Amniotic epithelial cell (primary cell): ENCODE results near the gene MYMK.

ENCODE experiments used
- DNase-seq: peaks from one replicate; pipeline ENCODE4 v3.0.0-alpha.2; 2010; ENCODE audit warnings: low read depth

The MYMK gene

DNA sequence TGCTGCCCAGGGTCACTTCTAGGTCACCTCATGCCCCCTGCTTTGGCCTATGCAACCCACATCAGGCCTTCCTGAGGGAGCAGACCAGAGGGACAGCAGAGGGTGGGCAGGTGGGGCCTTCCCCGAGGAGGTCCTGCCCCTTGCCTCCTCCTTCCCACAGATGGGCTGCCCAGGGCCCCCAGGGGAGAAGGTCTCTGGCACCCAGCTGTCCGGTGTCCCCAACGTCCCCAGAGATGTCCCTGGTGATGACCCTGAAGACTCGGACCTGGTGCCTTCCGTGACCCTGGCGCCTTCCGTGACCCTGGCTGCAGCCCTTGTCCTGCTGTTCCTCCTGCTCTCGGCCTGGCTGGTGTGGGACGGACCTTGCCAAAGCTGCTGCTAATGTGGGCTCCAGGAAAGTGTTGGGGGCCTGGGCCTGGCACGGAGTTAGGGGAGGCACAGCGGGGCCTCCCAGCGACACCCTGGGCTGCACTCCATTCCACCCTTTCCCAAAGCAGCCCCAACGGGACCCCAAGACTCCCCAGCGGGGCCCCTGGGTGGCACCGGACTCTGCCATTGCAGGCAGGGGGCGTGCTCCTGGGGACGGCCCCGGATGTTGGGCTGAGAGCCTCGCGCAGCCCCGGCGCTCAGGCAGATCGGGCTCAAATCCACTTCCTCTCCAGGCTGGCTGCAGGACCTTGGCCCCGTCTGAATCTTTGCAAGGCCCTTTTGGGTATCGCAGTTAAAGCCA, 39.1 kb downstream of the MYMK start:
- DNase-seq, result no peak

DNA sequence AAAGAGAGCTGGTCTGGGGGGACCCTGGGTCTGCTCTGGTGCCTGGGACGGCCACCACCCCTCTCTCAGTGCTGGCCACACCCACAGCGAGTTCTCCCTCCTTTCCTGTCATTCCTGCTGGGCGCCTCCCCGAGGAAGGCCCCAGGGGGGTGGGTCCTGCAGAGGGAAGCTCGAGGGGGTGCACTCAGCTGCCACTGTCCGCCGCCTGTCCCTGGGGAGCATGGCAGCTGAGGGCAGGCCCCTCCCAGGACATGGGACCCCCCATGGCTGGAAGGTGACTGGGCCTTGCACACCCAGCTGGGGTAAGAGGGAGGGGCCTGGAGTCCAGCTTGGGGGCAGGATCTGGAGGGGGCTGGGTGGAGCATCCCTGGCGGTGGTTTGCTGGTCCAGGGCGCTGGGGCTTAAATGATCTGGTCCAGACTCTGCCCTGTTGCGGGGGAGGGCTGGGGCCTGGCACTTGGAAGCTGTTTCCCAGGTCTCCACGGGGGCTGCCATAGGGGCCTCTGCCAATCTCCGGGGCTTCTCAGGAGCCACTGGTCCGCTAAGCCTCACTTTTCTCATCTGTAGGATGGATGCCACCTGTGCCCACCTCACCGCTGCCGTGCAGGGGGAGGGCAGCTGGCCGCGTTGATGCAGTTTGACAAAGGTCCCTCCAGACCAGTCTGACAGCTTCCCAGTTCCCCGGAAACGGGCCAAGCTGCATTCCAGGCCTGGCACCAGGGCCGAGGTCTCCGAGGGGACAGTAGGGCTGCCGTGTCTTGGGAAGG, 39.9 kb downstream of the MYMK start:
- DNase-seq, result no peak

GRCh38 chr9:133483611-133484010, 41.1 kb downstream of the MYMK start:
- DNase-seq, result no peak

GRCh38 chr9:133478851-133479711, 45.7 kb downstream of the MYMK start, which contains the start of gene SLC2A6:
SLC2A6 (minus strand) TSS chr9:133479099; CDS start chr9:133479059, 40 bp downstream.
- peak; percentile 59 for DNase-seq

DNA sequence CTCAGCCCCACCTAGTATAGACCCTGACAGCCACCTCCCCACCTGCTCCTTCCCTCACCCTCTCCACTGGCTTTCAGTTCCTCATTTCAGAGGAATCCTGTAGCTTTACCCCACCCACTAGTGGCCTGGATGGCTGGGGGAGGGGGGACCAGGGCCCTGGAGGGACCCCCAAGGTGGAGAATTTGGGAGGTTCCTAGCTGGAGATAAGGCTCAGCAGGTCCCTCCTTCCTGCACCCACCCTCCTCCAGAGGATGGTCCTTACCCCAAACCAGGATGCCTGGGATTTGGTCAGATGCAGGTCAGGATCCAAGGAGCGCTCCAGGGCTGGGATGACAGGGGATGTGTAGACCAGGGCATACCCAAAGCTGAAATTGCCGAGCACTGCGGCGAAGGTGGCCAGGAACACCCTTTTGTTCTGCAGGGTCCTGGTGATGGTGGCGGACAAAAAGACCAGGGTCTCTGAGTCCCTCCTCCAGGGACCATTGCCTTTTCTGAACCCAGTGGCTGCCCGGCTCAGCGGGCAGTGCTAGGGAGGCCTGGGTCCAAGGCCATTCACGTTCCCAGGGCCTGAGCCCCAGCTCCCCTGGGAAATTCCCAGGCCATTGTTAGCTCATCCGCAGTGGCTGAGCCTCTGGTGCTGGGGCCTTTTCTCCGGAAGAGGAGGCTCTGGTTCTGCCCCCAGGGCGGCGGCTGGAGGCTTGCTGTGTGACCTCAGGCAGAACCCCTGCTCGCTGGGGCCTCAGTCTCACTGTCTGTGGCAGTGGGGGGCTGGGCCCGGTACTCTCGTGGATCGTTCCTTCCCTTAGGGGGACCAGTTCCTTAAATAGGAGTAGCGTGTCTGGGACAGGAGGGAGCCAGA, 46.5 kb downstream of the MYMK start:
- DNase-seq, result peak; percentile 48

DNA sequence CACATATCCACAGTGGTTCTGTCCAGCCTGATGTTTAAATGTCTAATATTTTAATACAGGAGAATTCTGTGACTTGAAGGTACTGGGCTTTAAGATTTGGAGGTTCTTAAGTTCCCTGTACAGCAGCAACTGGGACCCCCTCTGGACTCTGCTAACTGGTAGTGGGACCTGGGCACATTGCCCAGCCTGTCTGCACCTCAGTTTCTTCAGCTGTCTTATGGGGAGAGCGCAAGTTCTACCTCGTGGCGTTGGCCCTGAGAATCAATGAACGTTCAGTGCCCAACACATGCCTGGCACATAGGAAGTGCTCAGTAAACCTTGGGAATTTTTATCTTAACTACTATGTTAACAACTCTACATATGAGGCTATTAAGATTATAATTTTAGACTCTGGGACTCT, 47.3 kb downstream of the MYMK start:
- no peak for DNase-seq

GRCh38 chr9:133476941-133477340, 47.8 kb downstream of the MYMK start:
- DNase-seq, result no peak

- DNase-seq, result peak; percentile 91
Measured at GRCh38 chr9:133476036-133476931, 48.5 kb downstream of the MYMK start.

- no peak for DNase-seq
Measured at GRCh38 chr9:133475292-133476012, 49.3 kb downstream of the MYMK start.

- DNase-seq, result no peak
Measured at GRCh38 chr9:133474853-133475252, 49.9 kb downstream of the MYMK start.

DNA sequence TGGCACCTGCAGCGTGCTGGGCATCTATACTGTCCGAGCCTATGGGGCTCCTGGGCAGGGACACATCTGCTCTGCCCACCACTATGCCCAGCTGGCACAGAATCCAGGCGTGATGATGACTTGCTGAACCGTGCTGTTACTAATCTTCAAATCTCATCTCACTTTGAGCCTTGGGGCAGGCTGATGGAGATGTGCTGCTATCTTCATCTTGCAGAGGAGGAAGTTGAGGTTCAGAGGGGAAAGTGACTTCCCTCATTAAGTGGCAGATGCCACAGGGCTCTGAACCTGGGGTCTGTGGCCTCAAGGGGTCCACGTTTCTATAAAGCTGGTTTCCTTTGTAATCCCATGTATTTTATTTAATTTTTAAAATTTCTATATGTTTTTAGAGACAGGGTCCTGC, 50.5 kb downstream of the MYMK start:
- no peak for DNase-seq

GRCh38 chr9:133473743-133474142, 51.0 kb downstream of the MYMK start:
- DNase-seq, result no peak

DNA sequence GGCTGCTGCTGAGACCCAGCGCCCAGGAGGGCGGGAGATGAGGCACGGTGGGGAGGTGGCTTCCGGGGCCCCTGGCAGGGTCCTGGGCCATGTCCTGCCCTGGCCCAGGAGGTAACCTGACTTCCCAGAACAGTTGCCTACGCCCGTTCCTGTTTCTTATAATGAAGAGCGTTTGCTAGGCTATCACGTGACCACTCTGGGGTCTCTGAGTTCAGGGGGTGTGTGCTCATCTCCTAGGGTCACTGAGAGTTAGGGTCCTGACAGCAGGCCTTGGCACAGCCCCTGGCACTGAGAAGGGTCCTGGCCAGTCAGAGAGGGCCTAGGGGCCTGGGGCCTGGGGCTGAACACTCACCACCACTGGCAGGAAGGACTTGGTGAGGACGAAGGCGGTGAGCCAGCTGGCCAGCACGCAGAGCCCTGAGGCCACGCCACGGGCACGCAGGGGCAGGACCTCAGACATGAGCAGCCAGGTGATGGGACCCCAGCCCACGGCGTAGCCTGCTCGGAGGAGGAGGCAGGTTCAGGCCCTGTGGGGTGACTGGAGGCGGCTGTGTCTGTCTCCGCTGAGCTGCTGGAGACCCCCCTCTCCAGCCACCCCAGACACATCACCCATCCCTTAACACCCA, 51.9 kb downstream of the MYMK start:
- no peak for DNase-seq

- no peak for DNase-seq
Measured at GRCh38 chr9:133472277-133472645, 52.5 kb downstream of the MYMK start.

DNA sequence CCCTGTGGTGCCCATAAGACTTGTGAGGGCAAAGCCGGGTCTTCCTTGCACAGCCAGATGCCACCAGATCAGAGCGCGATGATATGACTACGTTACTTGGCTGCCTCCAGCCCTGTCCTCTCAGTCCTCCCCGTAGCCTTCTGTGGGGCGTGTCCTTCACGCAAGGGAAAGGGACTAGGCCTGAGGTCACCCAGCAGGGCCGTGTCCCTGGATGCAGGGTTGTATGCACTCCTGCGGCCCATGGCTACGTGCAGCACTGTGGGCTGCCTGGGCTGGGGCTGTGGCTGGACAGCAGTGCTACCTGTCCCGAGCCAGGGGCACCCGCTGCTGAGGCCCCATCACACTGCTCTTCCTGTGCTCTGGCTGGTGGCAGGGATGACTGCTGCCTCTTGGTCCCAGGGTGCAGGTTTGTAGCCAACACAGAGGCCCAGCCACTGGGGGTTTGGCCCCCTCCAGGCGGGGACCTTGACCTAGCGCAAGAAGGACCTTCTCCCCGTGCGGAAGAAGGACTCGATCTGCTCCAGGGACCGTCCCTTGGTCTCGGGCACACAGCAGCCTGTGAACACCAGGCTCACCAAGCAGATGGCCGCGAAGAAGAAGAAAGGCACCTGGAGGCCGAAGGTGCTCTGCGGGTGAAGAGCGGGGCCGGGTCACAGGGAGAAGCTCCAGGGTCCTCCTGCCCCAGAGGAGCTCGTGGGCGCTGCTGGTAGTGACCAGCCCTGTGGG, 53.0 kb downstream of the MYMK start:
- no peak for DNase-seq

- no peak for DNase-seq
Measured at GRCh38 chr9:133470988-133471387, 53.8 kb downstream of the MYMK start.

DNA sequence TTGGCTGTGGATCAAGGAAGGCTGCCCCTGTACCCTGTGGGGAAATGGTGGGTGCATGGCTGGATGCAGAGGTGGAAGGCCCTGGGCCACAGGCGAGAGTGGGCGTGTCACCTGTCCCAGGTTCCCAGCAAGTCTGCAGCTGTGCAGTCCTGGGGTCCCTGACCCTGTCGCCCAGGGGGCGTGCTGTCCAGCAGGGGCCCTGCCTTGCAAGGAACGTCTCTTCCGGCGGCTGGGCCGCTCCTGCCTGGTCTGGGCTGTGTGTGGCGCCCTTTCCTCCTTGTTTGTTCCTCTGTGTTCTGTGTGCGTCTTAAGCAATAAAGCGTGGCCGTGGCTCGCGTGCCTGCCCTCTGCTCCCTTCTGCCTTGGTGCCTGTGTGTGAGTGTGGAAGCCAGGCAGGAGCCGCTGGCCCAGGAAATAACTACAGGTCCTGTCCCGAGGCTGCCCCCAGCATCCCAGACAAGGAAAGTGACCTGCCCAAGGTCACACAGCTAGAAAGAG, 54.3 kb downstream of the MYMK start:
- DNase-seq, result no peak

DNA sequence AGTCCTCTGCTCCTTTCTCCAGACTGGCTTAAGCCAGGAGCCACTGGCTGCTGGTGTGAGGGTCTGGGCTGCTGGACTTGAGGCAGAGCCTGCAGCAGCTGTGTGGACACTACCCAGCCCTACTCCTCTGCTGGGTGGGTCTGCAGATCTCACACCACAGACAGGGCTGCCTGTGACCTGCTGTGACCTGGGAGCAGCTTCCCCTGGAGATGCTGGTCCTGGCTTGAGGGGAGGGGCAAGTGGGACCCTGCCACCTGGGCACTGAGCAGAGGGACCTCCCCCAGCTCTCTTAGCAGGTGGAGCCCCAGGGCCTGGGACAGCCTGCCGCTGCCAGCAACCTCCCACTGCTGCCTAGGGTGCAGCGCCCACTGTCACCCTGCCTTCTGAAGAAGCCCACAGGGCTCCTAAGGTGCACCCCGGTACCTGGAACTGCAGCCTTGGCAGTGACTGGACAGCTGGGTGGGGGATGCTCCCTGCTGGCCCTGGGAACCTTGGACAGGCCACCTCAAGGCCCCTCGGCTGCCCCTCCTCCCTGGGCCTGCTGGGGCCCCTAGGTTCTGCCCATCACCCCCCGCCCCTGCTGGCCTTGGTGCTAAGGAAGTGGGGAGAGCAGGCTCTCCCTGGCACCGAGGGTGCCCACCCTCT, 55.9 kb downstream of the MYMK start:
- no peak for DNase-seq
